Prostate gland (tissue), 2 donors: Measurements from ENCODE around the gene TRAPPC6A.

Experiments
- CTCF ChIP-seq, 4 experiments: fragments of 200-600 bp in 2 of 4; fragments of 450-650 bp in 2 of 4; sonication (generic) in 2 of 4; IDR thresholded peaks; 1 replicate in 3 of 4; 2 replicates in 1 of 4; pipeline ENCODE4 v1.5.1; 2016 to 2019; ENCODE audit warnings: antibody characterized with exemption in 4 of 4, mild to moderate bottlenecking in 2 of 4, moderate library complexity in 2 of 4
- POLR2A ChIP-seq: fragments of 450-650 bp; IDR thresholded peaks from one replicate; pipeline ENCODE4 v1.6.1; 2016; ENCODE audit warnings: antibody characterized with exemption, mild to moderate bottlenecking

GRCh38 chr19:45119582-45119981 lies 58.5 kb downstream of the TRAPPC6A start:
- no peak for TF ChIP-seq CTCF (IDR thresholded peaks at IDR 0.05)
- no peak for TF ChIP-seq POLR2A
